NCI-H446 (cell line): ENCODE data around the gene ZKSCAN3.
"Not testable (repeated sequence)": the region's sequence is repeated elsewhere in the genome, so short reads cannot be mapped to it uniquely, and the experiment has no call there.

Experiments
- DNase-seq, 2 experiments: peaks; one replicate each; lab custom pipeline; 2025; lab: John Stamatoyannopoulos, UW

ZKSCAN3 gene

DNA sequence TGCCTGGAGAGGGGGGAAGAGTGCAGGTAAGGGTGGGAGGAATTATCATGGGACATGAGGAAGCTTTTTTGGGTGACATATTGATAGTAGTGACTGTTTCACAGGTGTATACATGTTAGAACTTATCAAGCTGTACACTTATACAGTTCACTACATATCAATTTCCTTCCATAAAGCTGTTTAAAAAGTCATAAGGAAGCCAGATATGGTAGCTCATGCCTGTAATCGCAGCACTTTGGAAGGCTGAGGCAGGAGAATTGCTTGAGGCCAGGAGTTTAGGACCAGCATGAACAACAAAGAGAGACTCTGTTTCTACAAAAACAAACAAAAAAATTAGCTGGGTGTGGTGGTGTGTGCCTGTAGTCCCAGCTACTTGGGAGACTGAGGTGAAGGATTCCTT lies 28.1 kb downstream of the ZKSCAN3 start:
- DNase-seq: no peak

DNA sequence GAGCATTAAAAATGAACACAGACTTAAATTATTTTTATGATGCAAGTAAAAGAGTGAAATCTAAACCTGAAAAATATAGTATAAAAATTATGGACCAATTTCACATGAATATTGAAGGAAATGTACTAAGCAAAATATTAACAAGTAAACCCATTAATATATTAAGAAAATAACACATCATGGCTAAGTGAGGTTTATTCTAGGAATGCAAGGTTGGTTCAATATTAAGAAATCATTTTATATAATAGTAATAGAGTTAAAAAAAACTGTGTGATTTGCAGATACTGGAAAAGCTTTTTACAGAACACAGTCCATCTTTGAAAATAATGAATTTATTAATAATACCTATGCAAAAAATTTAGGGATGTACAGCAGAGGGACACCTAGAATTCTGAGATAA lies 28.9 kb downstream of the ZKSCAN3 start:
- no peak for DNase-seq

- DNase-seq: no peak
These were observed 30.6 kb downstream of the ZKSCAN3 start for GRCh38 chr6:28380381-28380780.

DNA sequence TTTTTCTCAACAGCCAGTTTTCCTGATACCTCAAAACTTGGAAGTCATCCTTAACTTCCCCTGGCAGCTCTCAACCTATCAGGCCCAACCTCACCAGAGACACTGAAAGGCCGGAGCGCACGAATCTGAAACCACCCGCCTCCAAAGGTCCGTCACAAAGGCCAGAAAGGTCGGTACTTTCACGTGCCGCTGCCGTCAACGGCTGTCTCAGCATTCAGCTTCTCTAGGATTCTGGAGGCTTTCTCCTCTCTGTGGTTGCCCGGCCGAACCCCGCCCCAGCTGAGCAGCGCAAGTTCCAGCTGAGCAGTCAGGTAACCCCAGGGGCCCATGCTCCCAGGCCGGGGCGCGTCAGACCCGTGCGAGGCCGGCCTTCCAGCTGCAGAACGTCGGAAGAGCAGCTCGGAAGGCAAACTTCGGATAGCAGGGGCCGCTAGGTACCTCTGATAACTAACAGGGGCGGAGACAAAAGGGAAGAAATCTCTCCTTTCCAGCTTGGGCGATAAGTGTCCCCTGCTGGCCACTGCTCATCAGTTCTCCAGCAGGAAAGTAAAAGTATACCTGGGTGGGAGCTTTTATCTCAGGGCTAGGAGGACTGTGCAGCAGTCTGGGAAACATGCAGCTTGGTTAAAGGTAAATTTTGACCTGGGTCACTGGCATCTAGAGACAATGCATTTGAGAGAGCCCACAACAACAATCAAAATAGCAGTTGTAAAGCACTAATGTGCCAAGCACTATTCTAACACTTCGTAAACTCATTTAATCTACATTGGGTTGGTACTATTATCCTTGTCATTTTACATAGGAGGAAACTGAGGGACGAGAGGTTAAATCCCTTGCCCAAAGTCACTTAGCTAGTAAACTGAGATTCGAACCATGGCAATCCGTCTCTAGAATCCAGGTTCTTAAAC lies 33.7 kb downstream of the ZKSCAN3 start:
- DNase-seq: no peak

GRCh38 chr6:28384143-28384533 lies 34.4 kb downstream of the ZKSCAN3 start:
- DNase-seq: no peak

GRCh38 chr6:28390688-28391087 lies 40.9 kb downstream of the ZKSCAN3 start:
- DNase-seq: no peak

GRCh38 chr6:28393912-28394662 lies 44.3 kb downstream of the ZKSCAN3 start:
- DNase-seq: no peak

DNA sequence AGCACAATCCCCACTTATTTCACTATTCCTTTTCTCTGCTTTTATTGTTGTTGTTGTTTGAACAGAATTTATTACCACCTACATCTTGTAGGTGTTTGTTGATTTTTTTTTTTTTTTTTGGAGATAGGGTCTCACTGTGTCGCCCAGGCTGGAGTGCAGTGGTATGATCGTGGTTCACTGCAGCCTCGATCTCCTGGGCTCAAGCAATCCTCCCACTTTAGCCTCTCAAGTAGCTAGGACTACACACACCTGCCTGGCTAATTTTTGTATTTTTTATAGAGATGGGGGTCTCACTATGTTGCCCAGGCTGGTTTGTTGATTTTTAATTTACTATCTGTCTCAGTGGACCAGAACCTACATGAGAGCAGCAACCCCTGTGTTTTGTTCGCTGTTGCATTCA lies 46.2 kb downstream of the ZKSCAN3 start:
- no peak for DNase-seq

- peak; percentile 75 to 89 for DNase-seq
These were observed 49.8 kb downstream of the ZKSCAN3 start, which contains the start of gene ZSCAN12 for GRCh38 chr6:28399350-28400121. ZSCAN12 (minus strand) TSS chr6:28399747; CDS start chr6:28398405, 1,342 bp downstream.

DNA sequence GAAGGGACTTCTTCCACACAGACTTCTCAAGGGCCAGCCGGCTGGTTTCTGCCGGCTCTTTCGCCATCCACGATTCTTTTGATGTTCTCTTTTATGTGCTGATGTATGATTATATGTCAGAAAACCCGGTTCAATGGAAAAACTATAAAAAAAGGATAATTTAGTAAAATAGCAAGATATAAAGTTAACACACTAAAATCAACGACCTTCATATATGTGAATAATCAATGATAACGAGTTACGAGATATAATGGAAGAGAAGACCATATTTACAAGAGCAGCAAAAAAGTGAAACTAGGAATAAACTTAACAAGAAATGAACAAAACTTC lies 50.3 kb downstream of the ZKSCAN3 start:
- DNase-seq: no peak

- no peak for DNase-seq
These were observed 51.4 kb downstream of the ZKSCAN3 start for GRCh38 chr6:28401172-28401571.

- DNase-seq: peak in 1 of 2 experiments; percentile 14
These were observed 52.5 kb downstream of the ZKSCAN3 start for GRCh38 chr6:28402197-28402596.

GRCh38 chr6:28403923-28404322 lies 54.2 kb downstream of the ZKSCAN3 start:
- not testable (repeated sequence) for DNase-seq

DNA sequence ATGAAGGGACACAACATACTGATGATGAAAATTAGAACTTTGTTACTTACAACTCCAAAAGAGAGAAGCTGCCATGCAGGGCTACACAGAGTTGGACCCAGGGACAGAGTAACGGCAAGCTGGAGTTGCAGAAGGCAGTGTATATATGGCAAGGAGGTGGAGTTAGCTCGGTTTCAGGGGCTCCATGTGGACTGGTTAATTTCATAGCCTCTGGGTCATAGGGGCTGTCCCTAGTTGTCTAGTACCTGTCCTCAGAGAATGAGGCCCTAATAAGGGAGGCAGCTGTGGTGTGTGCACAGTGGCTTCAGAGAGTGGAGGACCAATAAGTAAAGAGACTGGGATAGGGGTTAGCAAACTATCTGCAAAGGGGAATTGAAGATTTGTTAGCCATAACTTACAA lies 57.7 kb downstream of the ZKSCAN3 start:
- DNase-seq: no peak

DNA sequence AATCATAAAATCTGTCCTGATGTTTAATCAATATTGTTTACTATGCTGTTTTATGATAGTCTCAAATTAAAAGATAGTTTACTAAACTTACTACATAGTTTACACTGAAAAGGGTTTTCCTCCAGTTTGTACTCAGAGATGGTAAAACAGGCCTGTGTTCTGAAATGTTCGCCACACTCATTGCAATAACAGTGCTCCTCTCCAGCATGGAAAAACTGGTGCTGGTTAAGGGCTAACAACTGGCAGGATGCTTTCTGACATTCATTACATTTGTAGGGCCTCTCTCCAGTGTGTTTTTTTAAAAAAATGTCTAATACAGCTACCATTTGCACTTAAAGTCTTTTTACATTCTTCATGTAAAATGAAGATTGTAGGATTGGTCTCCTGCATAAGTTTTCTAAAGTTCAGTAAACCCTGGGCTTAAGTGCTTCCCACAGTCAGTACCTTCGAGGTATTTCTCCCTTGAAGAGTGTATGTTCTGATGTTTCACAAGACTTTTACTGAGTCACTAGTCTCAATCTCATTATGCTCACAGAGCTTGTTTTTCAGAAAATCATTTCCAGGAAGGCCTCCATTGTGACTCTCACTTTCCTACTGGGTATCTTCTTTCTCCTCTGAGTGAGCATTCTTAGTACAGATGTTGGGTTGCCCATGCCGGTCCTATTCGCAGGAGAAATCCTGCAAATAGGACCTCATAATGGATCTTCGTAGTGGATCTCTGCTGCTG lies 58.5 kb downstream of the ZKSCAN3 start:
- no peak for DNase-seq

GRCh38 chr6:28410767-28411166 lies 61.0 kb downstream of the ZKSCAN3 start:
- DNase-seq: no peak

DNA sequence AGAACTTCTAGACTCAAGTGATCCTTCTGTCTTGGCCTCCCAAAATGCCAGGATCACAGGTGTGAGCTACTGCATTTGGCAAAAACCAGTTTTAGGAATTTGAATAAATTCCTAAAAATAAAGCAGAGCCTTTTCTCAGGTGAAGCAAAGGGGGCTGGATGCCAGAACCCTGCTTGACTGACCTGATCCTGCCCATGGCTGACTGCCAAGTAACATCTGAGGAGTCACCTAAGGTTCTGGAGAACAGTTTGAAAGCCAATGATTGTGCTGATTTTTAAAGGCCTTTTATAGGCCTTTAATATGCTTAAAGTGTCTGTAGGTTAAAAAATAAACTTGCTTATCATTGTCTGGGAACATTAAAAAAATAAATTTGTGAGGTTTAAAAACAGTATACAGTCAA lies 63.9 kb downstream of the ZKSCAN3 start:
- DNase-seq: no peak
